Measurements from ENCODE around the gene PTCD1.

GRCh38 chr7:99406557-99406956 lies 32.0 kb downstream of the PTCD1 start:
- TF ChIP-seq NR2C2 (CRISPR knock-in tag; IDR thresholded peaks at IDR 0.05) (no peak), NFE2L1 (CRISPR knock-in tag; IDR thresholded peaks at IDR 0.05) (no peak), MAX (CRISPR knock-in tag; IDR thresholded peaks at IDR 0.05) (no peak), CTCF (IDR thresholded peaks at IDR 0.05) (no peak), USF2 (CRISPR knock-in tag; IDR thresholded peaks at IDR 0.05) (no peak), ZNF416 (CRISPR knock-in tag; IDR thresholded peaks at IDR 0.05) (no peak), JUN (CRISPR knock-in tag; IDR thresholded peaks at IDR 0.05) (no peak), ATF3 (CRISPR knock-in tag; conservative IDR thresholded peaks at IDR 0.05) (no peak), ARID4B (CRISPR knock-in tag; IDR thresholded peaks at IDR 0.05; ENCODE audit: borderline replicate concordance) (no peak)

Measured in WTC11 (cell line).